Heart right ventricle (tissue), 16 donors: ENCODE measurements around the gene SV2C. TPM values are rescaled to one million over a fixed set of nuclear protein-coding genes. Genes with fewer than 3 reads are reported as not detected.
"Not testable (repeated sequence)": the region's sequence is repeated elsewhere in the genome, so short reads cannot be mapped to it uniquely, and the experiment has no call there.

Experiments used
- ATAC-seq, 8 donors: fragments of 200-7000 bp; cut with Tn5 transposase; one replicate each; pipeline ENCODE4 v1.9.1; 2020; ENCODE audit warnings: mild to moderate bottlenecking in 8 of 8, moderate library complexity in 8 of 8, moderate number of reproducible peaks in 1 of 8
- DNase-seq, 2 donors: peaks; one replicate each; pipeline ENCODE4 v3.0.0-alpha.2; 2020
- H3K27ac ChIP-seq, 10 donors: fragments of 200-600 bp; sonication (generic) in 2 of 10; one replicate each; pipeline versions ENCODE4 v1.5.0 to v1.8.0; 2020 to 2022; ENCODE audit warnings: mild to moderate bottlenecking in 3 of 10
- H3K27me3 ChIP-seq, 7 donors: fragments of 200-600 bp; one replicate each; pipeline ENCODE4 v1.8.0; 2021 to 2022; ENCODE audit warnings: mild to moderate bottlenecking in 2 of 7
- H3K36me3 ChIP-seq, 9 donors: fragments of 200-600 bp; sonication (generic) in 1 of 9; one replicate each; pipeline versions ENCODE4 v1.5.0 to v1.8.0; 2020 to 2022; ENCODE audit warnings: mild to moderate bottlenecking in 2 of 9
- H3K4me1 ChIP-seq, 9 donors: fragments of 200-600 bp; sonication (generic) in 1 of 9; one replicate each; pipeline versions ENCODE4 v1.5.0 to v1.8.0; 2020 to 2022; ENCODE audit warnings: mild to moderate bottlenecking in 4 of 9
- H3K4me3 ChIP-seq, 10 donors: fragments of 200-600 bp; sonication (generic) in 2 of 10; one replicate each; pipeline versions ENCODE4 v1.5.0 to v1.8.0; 2020 to 2022; ENCODE audit warnings: mild to moderate bottlenecking in 7 of 10, moderate library complexity in 2 of 10
- H3K9me3 ChIP-seq, 11 donors: fragments of 200-600 bp in 10 of 11; sonication (generic) in 2 of 11; one replicate each; pipeline versions ENCODE4 v1.5.0 to v1.8.0; 2013 to 2022; ENCODE audit warnings: mild to moderate bottlenecking in 2 of 11, control low read depth in 1 of 11, moderate library complexity in 1 of 11
- CTCF ChIP-seq, 9 donors: fragments of 200-600 bp; sonication (generic) in 2 of 9; IDR thresholded peaks; one replicate each; pipeline versions ENCODE4 v1.5.0 to v1.8.0; 2021 to 2022; ENCODE audit warnings: antibody characterized with exemption in 9 of 9, mild to moderate bottlenecking in 5 of 9, moderate library complexity in 1 of 9
- WGBS, 2 donors: extraction: QIAGEN DNeasy Blood & Tissue Kit; methylation state at CpG; one replicate each; pipeline ENCODE4 v1.1.7; 2013; ENCODE audit warnings: inconsistent platforms in 1 of 2; 5-methylcytosine and 5-hydroxymethylcytosine counted together
- intact Hi-C, 10 donors: fragments of 100-400 bp; cut with DNase I; formaldehyde crosslinking; loops; one replicate each; pipeline versions ENCODE4 v1.11.1 to v1.14.2; 2022
- polyA plus RNA-seq, 2 donors: library from polyadenylated mRNA; stranded (reverse); fragments of 200-250 nt; gene quantifications; one replicate each; pipeline ENCODE4 v1.2.3, GENCODE V29; 2013
- total RNA-seq, 10 donors: library from RNA; stranded (reverse); fragmentation: NEBNext Ultra II Directional in 3 of 10; extraction: Animal tissue kit (Norgen Biotek cat#: 25700) in 3 of 10; gene quantifications; one replicate each; pipeline versions ENCODE4 v1.2.1 to v1.2.4, GENCODE V29; 2021 to 2023
- donor health status: Arrhythmogenic right ventricular cardiomyopathy.
- donor health status: ischemic (EF 13 %, LVEDD 7.1; RV severe dilation, severe dysfunction).
- donor health status: healthy with polysubstance abuse.
- donor health status: DM: no; HTN: yes; CAD: no.
- donor health status: DM: no; HTN: no; CAD: no.
- donor health status: ischemic (EF 25% LVEDD 6.9; RV normal size, moderate dysfunction).
- donor health status: ischemic (EF 25% LVEDD 5.7; RV mildly dilated, moderate dysfunction).
- donor health status: healthy.
- donor health status: DM: yes; HTN: yes; CAD: no.
- donor health status: Ischemic cardiomyopathy.
- donor health status: ischemic (EF 35%, LVEDD 5.7; RV mildly dilated, moderate dysfunction).
- donor health status: nonischemic (EF 11% LVEDD 7.7; RV severe dilation, severe dysfunction).
- donor health status: DM: yes; HTN: yes; CAD: no.
- donor health status: PGD.
- donor health status: ischemic (EF 29% LVEDD 5.4; RV normal size, mild dysfunction).
- donor health status: nonischemic (EF 23%, LVEDD 6.1; RV moderate dilation, normal function).

Gene SV2C
- total and polyA plus RNA-seq, 12 donors, result 0.09 to 1.2 (median 0.24) TPM; not detected in 4

DNA sequence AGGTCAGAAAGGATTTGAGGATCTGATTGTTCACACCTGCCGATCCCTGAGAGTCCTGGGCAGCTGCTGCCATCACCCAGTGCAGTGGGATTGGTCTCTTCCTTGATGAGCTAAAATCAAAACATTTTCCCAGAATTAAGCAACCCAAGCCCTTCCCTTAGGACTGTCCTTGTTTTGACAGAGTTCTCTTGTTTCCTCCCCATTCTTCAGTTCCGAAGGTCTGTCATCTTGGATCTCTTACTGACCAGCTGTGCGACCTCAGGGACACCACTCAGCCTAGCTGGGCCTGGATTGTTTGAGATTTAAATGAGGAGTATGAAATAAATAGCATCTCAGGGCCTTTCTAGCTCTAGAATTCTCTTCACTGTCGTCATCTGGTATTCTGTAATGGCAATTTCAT is 229.6 kb downstream of the SV2C start:
- no peaks in the 10 kb centered on the region for H3K36me3 ChIP-seq
- DNase-seq (no peak), ATAC-seq (no peak)
- intact Hi-C loops, result no loop called here
- H3K4me1 ChIP-seq, result peaks cover 0 to 6% (median 0%) of the 10 kb centered on the region in 9 donors
- no peaks in the 10 kb centered on the region for H3K9me3 ChIP-seq
- H3K4me3 ChIP-seq, result no peak overlapping the region
- TF ChIP-seq CTCF (IDR thresholded peaks at IDR 0.05), result no peak
- H3K27ac ChIP-seq, result no peak overlapping the region
- WGBS, 2 donors, result 78 to 82% methylated on average over 4 of the region's 4 CpGs
- H3K27me3 ChIP-seq, result no peaks in the 10 kb centered on the region

DNA sequence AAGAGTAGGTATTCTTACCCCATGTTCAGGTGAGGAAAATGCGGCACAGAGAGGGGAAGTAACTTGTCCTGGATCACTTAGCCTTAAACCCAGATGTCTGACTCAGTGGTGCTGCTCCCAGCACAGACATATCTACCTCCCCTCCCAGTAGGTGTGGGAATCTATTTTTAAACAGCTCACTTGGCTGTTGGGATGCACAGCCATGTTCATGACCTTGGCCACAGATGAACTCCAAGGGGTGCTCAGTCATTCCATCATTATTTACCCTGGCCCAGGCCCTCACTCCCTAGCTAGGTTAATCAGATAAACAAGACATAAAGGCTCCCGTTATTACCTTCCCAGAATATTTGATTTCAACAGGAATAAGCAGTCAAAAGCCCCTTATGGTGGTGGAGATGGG is 231.5 kb downstream of the SV2C start:
- DNase-seq (no peak), ATAC-seq (peak in 4 of 8 donors; percentile 52 to 67 (median 60))
- 79 to 91% methylated on average over 2 of the region's 2 CpGs for WGBS, 2 donors
- no peaks in the 10 kb centered on the region for H3K27me3 ChIP-seq
- intact Hi-C loops, result no loop called here
- peaks cover 0 to 6% (median 0%) of the 10 kb centered on the region in 9 donors for H3K4me1 ChIP-seq
- no peak for TF ChIP-seq CTCF (IDR thresholded peaks at IDR 0.05)
- H3K36me3 ChIP-seq, result no peaks in the 10 kb centered on the region
- no peaks in the 10 kb centered on the region for H3K9me3 ChIP-seq
- no peak overlapping the region for H3K27ac ChIP-seq
- no peak overlapping the region for H3K4me3 ChIP-seq

DNA sequence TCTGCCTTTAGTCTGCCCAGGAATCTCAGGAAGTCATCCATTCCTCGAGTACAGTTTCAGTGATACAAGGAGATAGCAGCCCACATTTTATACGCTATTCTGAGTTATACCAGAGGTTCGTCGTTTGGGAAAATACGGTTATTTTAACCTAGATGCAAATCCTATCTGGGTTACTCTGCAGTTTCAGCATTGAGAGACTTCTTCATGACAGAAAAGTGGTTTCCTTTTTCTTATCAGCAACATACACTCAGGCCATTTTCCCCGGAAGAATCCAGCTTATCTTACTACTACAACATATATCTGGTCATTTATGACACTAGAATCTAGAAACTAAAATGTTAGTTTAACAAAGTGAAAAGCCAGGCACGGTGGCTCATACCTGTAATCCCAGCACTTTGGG is 236.5 kb downstream of the SV2C start:
- ATAC-seq (no peak), DNase-seq (no peak)
- H3K4me3 ChIP-seq, result no peak overlapping the region
- TF ChIP-seq CTCF (IDR thresholded peaks at IDR 0.05), result no peak
- peaks cover 0 to 20% (median 0%) of the 10 kb centered on the region in 11 donors for H3K9me3 ChIP-seq
- no peaks in the 10 kb centered on the region for H3K36me3 ChIP-seq
- intact Hi-C loops, result no loop called here
- H3K27me3 ChIP-seq, result no peaks in the 10 kb centered on the region
- H3K27ac ChIP-seq, result no peak overlapping the region
- WGBS, 2 donors, result 42 to 51% methylated on average over 7 of the region's 7 CpGs
- H3K4me1 ChIP-seq, result no peaks in the 10 kb centered on the region

GRCh38 chr5:76323494-76323893 is 240.3 kb downstream of the SV2C start:
- Histone ChIP-seq H3K4me1 (peaks cover 0 to 28% (median 14%) of the 10 kb centered on the region in 9 donors), H3K9me3 (peaks cover 0 to 20% (median 0%) of the 10 kb centered on the region in 11 donors)
- H3K4me3 ChIP-seq, DNase-seq, H3K36me3 ChIP-seq, ATAC-seq, intact Hi-C loops, H3K27ac ChIP-seq, H3K27me3 ChIP-seq: not testable (repeated sequence)
- 98 to 100% methylated on average over 1 of the region's 1 CpG for WGBS, 2 donors

GRCh38 chr5:76325326-76325725 is 242.1 kb downstream of the SV2C start:
- H3K9me3 ChIP-seq, result peaks cover 0 to 20% (median 0%) of the 10 kb centered on the region in 11 donors
- no peak overlapping the region for H3K4me3 ChIP-seq
- peaks cover 0 to 28% (median 14%) of the 10 kb centered on the region in 9 donors for H3K4me1 ChIP-seq
- no peak for ATAC-seq
- intact Hi-C loops, result no loop called here
- no peak for DNase-seq
- no peaks in the 10 kb centered on the region for H3K36me3 ChIP-seq
- TF ChIP-seq CTCF (IDR thresholded peaks at IDR 0.05), result no peak
- 41 to 49% methylated on average over 7 of the region's 7 CpGs for WGBS, 2 donors
- no peaks in the 10 kb centered on the region for H3K27me3 ChIP-seq
- peak overlapping the region in 1 of 10 donors; percentile 73 for H3K27ac ChIP-seq
